GM23338 (cell line): Measurements from ENCODE around the gene C3orf22. TPM values are rescaled to one million over a fixed set of nuclear protein-coding genes. Genes with fewer than 3 reads are reported as not detected.

Experiments
- ATAC-seq: fragments of 200-7000 bp; cut with Tn5 transposase; 3 replicates; pipeline ENCODE4 v1.9.1; 2020
- DNase-seq: peaks from one replicate; pipeline ENCODE4 v3.0.0-alpha.2; 2015; ENCODE audit warnings: low spot score
- H2AFZ ChIP-seq: fragments of 200-600 bp; sonication (generic); 2 replicates; pipeline ENCODE4 v1.8.0; 2016; ENCODE audit warnings: antibody characterized with exemption, mild to moderate bottlenecking, moderate library complexity
- H3F3A ChIP-seq: fragments of 200-600 bp; sonication (generic); replicated peaks from 2 replicates; pipeline ENCODE4 v1.8.0; 2017; ENCODE audit warnings: antibody characterized with exemption, mixed run types, low read depth
- H3K27ac ChIP-seq: fragments of 200-600 bp; sonication (generic); 2 replicates; pipeline ENCODE4 v1.6.1; 2016; ENCODE audit warnings: low read depth
- H3K27me3 ChIP-seq: fragments of 200-600 bp; sonication (generic); 2 replicates; pipeline ENCODE4 v1.8.0; 2016; ENCODE audit warnings: mild to moderate bottlenecking, mixed run types, moderate library complexity; ENCODE audit not compliant: insufficient read depth
- H3K36me3 ChIP-seq: fragments of 200-600 bp; sonication (generic); 2 replicates; pipeline ENCODE4 v1.8.0; 2016; ENCODE audit warnings: mild to moderate bottlenecking; ENCODE audit not compliant: insufficient read depth
- H3K4me1 ChIP-seq: fragments of 200-600 bp; sonication (generic); 2 replicates; pipeline ENCODE4 v1.8.0; 2016; ENCODE audit warnings: mild to moderate bottlenecking, moderate library complexity; ENCODE audit not compliant: insufficient read depth
- H3K4me2 ChIP-seq: fragments of 200-600 bp; sonication (generic); 2 replicates; pipeline ENCODE4 v1.7.1; 2017; ENCODE audit warnings: mixed run types
- H3K4me3 ChIP-seq: fragments of 200-600 bp; sonication (generic); 2 replicates; pipeline ENCODE4 v1.6.1; 2016; ENCODE audit warnings: mixed run types
- H3K79me2 ChIP-seq: fragments of 200-600 bp; sonication (generic); replicated peaks from 2 replicates; pipeline ENCODE4 v1.8.0; 2017; ENCODE audit warnings: mild to moderate bottlenecking; ENCODE audit not compliant: insufficient read depth
- H3K9me2 ChIP-seq: fragments of 200-600 bp; sonication (generic); 2 replicates; pipeline ENCODE4 v1.8.0; 2017; ENCODE audit not compliant: insufficient read depth
- H4K20me1 ChIP-seq: fragments of 200-600 bp; sonication (generic); replicated peaks from 2 replicates; pipeline ENCODE4 v1.8.0; 2017; ENCODE audit warnings: mild to moderate bottlenecking; ENCODE audit not compliant: insufficient read depth
- H3K27ac Mint-ChIP-seq: 2 replicates; pipeline ENCODE4 v1.8.0; 2020; ENCODE audit warnings: inconsistent platforms, mild to moderate bottlenecking, moderate library complexity, mixed read lengths
- H3K27me3 Mint-ChIP-seq: 3 replicates; pipeline ENCODE4 v1.8.0; 2022; ENCODE audit warnings: low read depth, mild to moderate bottlenecking, moderate library complexity, mixed read lengths, inconsistent platforms; ENCODE audit not compliant: insufficient read depth, poor library complexity
- H3K36me3 Mint-ChIP-seq: 3 replicates; pipeline ENCODE4 v1.8.0; 2021; ENCODE audit warnings: low read depth, mild to moderate bottlenecking, inconsistent platforms, moderate library complexity, mixed read lengths
- H3K4me1 Mint-ChIP-seq: 3 replicates; pipeline ENCODE4 v1.8.0; 2020; ENCODE audit warnings: mild to moderate bottlenecking, inconsistent platforms, mixed read lengths
- H3K4me3 Mint-ChIP-seq: 3 replicates; pipeline ENCODE4 v1.8.0; 2021; ENCODE audit warnings: moderate library complexity, mild to moderate bottlenecking, inconsistent platforms, mixed read lengths
- H3K9me3 Mint-ChIP-seq: 3 replicates; pipeline ENCODE4 v1.8.0; 2020; ENCODE audit warnings: moderate library complexity, mild to moderate bottlenecking, inconsistent platforms, mixed read lengths
- CREB1 ChIP-seq: fragments of 250-450 bp; sonication (Bioruptor Pico); IDR thresholded peaks from 2 replicates; pipeline ENCODE4 v1.5.0; 2020; ENCODE audit warnings: low read depth, mild to moderate bottlenecking, moderate library complexity
- CTCF ChIP-seq, 2 experiments: fragments of 200-600 bp in 1 of 2; sonication (generic) in 1 of 2; conservative IDR thresholded peaks; 2 replicates each; pipeline versions ENCODE4 v1.5.1 to v1.6.1; 2016 to 2017; ENCODE audit warnings: antibody characterized with exemption in 2 of 2, low read depth in 2 of 2, mild to moderate bottlenecking in 2 of 2, moderate library complexity in 1 of 2
- ETS1 ChIP-seq: IDR thresholded peaks from 2 replicates; pipeline ENCODE4 v1.6.1; 2016; ENCODE audit warnings: antibody characterized with exemption
- EZH2 ChIP-seq: fragments of 200-600 bp; sonication (generic); IDR thresholded peaks from one replicate; pipeline ENCODE4 v1.8.0; 2017; ENCODE audit warnings: antibody characterized with exemption, mild to moderate bottlenecking, low read depth; ENCODE audit not compliant: unreplicated experiment
- EZH2phosphoT487 ChIP-seq: fragments of 200-600 bp; sonication (generic); IDR thresholded peaks from one replicate; pipeline ENCODE4 v1.8.1; 2018; ENCODE audit warnings: antibody characterized with exemption; ENCODE audit not compliant: unreplicated experiment
- JUNB ChIP-seq: IDR thresholded peaks from one replicate; pipeline ENCODE4 v1.6.1; 2016; ENCODE audit warnings: antibody characterized with exemption; ENCODE audit not compliant: unreplicated experiment
- NANOG ChIP-seq: IDR thresholded peaks from 2 replicates; pipeline ENCODE4 v1.6.1; 2016; ENCODE audit warnings: antibody characterized with exemption, borderline replicate concordance
- POLR2AphosphoS5 ChIP-seq: IDR thresholded peaks from 2 replicates; pipeline ENCODE4 v1.6.1; 2016; ENCODE audit warnings: antibody characterized with exemption, low read depth
- STAT1 ChIP-seq: IDR thresholded peaks from one replicate; pipeline ENCODE4 v1.6.1; 2016; ENCODE audit warnings: antibody characterized with exemption; ENCODE audit not compliant: unreplicated experiment
- ZNF114 ChIP-seq: fragments of 250-450 bp; sonication (Bioruptor Pico); IDR thresholded peaks from 2 replicates; pipeline ENCODE4 v1.5.0; 2020; ENCODE audit warnings: mild to moderate bottlenecking, moderate library complexity
- ZNF331 ChIP-seq: fragments of 250-450 bp; sonication (Bioruptor Pico); IDR thresholded peaks from 2 replicates; pipeline ENCODE4 v1.5.0; 2020; ENCODE audit warnings: low read depth, mild to moderate bottlenecking, moderate library complexity
- ZNF462 ChIP-seq: fragments of 250-450 bp; sonication (Bioruptor Pico); IDR thresholded peaks from 2 replicates; pipeline ENCODE4 v1.5.0; 2020; ENCODE audit warnings: mild to moderate bottlenecking, moderate library complexity
- polyA plus RNA-seq: library from polyadenylated mRNA; unstranded; fragments of >200 nt; fragmentation: Nextera tagmentation; extraction: Ambion mirVana; gene quantifications from 2 replicates; pipeline ENCODE4 v1.2.1, GENCODE V29; 2016
- total RNA-seq: library from RNA; depleted of rRNA; stranded (reverse); fragments of >200 nt; shearing (Covaris generic); gene quantifications from 2 replicates; pipeline ENCODE4 v1.2.3, GENCODE V29; 2014

Gene C3orf22
- total and polyA plus RNA-seq, 2 experiments from 2014 or later = not detected

- TF ChIP-seq ETS1 (no peak), CREB1 (CRISPR knock-in tag) (no peak), ZNF331 (CRISPR knock-in tag) (no peak), STAT1 (no peak), JUNB (no peak), NANOG (no peak), ZNF114 (CRISPR knock-in tag) (no peak), EZH2phosphoT487 (no peak)
Observed at GRCh38 chr3:126511291-126511690, 47.4 kb downstream of the C3orf22 start (continued).

- H3K9me3 Mint-ChIP-seq = no peaks in the 10 kb centered on the region
- DNase-seq (no peak), ATAC-seq (peak; percentile 34)
- no peaks in the 10 kb centered on the region for H3K36me3 ChIP-seq
- H4K20me1 ChIP-seq = no peaks in the 10 kb centered on the region
- H3K4me1 ChIP-seq = no peaks in the 10 kb centered on the region
- H2AFZ ChIP-seq = peak overlapping the region; percentile 38
- no peaks in the 10 kb centered on the region for H3K79me2 ChIP-seq
- no peaks in the 10 kb centered on the region for H3K9me2 ChIP-seq
- no peaks in the 10 kb centered on the region for H3K36me3 Mint-ChIP-seq
- H3K4me1 Mint-ChIP-seq = peaks cover 2% of the 10 kb centered on the region; the same call in 1 of the 3 replicates
- no peaks in the 10 kb centered on the region for H3K27me3 ChIP-seq
- H3K4me3 Mint-ChIP-seq = no peak overlapping the region
- H3K4me3 ChIP-seq = no peak overlapping the region
- H3K27me3 Mint-ChIP-seq = peaks cover 6% of the 10 kb centered on the region
- H3K27ac ChIP-seq = no peak overlapping the region
- no peak overlapping the region for H3K27ac Mint-ChIP-seq
- H3K4me2 ChIP-seq = no peak overlapping the region
- H3F3A ChIP-seq = no peaks in the 10 kb centered on the region
- TF ChIP-seq CREB1 (CRISPR knock-in tag) (no peak), NANOG (no peak), ETS1 (no peak), ZNF331 (CRISPR knock-in tag) (no peak), CTCF (conservative IDR thresholded peaks at IDR 0.05; ENCODE audit: low read depth in 2 of 2) (no peak), ZNF462 (no peak), EZH2phosphoT487 (no peak), JUNB (no peak), ZNF114 (CRISPR knock-in tag) (no peak), POLR2AphosphoS5 (no peak), EZH2 (no peak)
Observed at GRCh38 chr3:126510308-126510910, 48.3 kb downstream of the C3orf22 start.
